Endothelial cell of umbilical vein (primary cell): ENCODE measurements around the gene RNLS. TPM values are rescaled to one million over a fixed set of nuclear protein-coding genes. Genes with fewer than 3 reads are reported as not detected.

Experiments
- BruUV-seq: library from RNA; stranded (reverse); fragments of 400-500 nt; replicated peaks from 2 replicates; lab custom pipeline; 2021; lab: Mats Ljungman, UMichigan
- CTCF ChIA-PET: fragments of 300-600, 350-600 bp; sonication (Branson Sonifier 250); formaldehyde crosslinking; loops from one replicate; lab custom pipeline; 2021; ENCODE audit warnings: antibody characterized with exemption, inconsistent platforms; lab: Charles Lee
- POLR2A ChIA-PET: fragments of 300-600, 350-600 bp; sonication (Branson Sonifier 250); formaldehyde crosslinking; loops from one replicate; lab custom pipeline; 2021; ENCODE audit warnings: antibody characterized with exemption, inconsistent platforms; lab: Charles Lee
- DNase-seq: peaks from one replicate; pipeline ENCODE4 v3.0.0-alpha.2; 2011; ENCODE audit warnings: low read depth, low spot score
- FAIRE-seq: peaks from 2 replicates; lab custom pipeline; 2011; peaks lifted over from hg19 to GRCh38; lab: Jason Lieb, UNC
- H2AFZ ChIP-seq: 2 replicates; pipeline ENCODE4 v1.6.0; 2012; ENCODE audit warnings: low read depth, low read length, control low read depth, inconsistent platforms
- H3K27ac ChIP-seq: 2 replicates; pipeline ENCODE4 v1.5.1; 2011; ENCODE audit warnings: low read depth, mild to moderate bottlenecking, control low read depth, low read length, moderate library complexity; ENCODE audit not compliant: insufficient read depth
- H3K27me3 ChIP-seq, 2 experiments: 2 replicates each; pipeline versions ENCODE4 v1.6.0 to v1.6.1; 2011; ENCODE audit warnings: low read length in 2 of 2, mixed read lengths in 1 of 2; ENCODE audit not compliant: control insufficient read depth in 2 of 2, insufficient read depth in 2 of 2
- H3K36me3 ChIP-seq, 2 experiments: 2 replicates in 1 of 2; 3 replicates in 1 of 2; pipeline ENCODE4 v1.5.1; 2011; ENCODE audit warnings: low read length in 2 of 2, mild to moderate bottlenecking in 1 of 2, moderate library complexity in 1 of 2; ENCODE audit not compliant: control insufficient read depth in 2 of 2, insufficient read depth in 2 of 2; ENCODE audit errors: extremely low read depth in 1 of 2
- H3K4me1 ChIP-seq: 3 replicates; pipeline ENCODE4 v1.5.1; 2011; ENCODE audit warnings: mild to moderate bottlenecking, low read length; ENCODE audit not compliant: control insufficient read depth, insufficient read depth; ENCODE audit errors: extremely low read depth
- H3K4me2 ChIP-seq: 2 replicates; pipeline ENCODE4 v1.6.1; 2011; ENCODE audit warnings: low read length, control low read depth, mixed read lengths; ENCODE audit not compliant: insufficient read depth
- H3K4me3 ChIP-seq, 3 experiments: fragments of 200-600 bp in 1 of 3; sonication (generic), shearing (Covaris generic) in 1 of 3; replicated peaks in 1 of 3; 2 replicates each; pipeline ENCODE4 v1.5.1; 2011 to 2016; ENCODE audit warnings: control low read depth in 3 of 3, low read length in 3 of 3, mild to moderate bottlenecking in 2 of 3, inconsistent platforms in 1 of 3, low read depth in 1 of 3, moderate library complexity in 1 of 3; ENCODE audit not compliant: insufficient read depth in 1 of 3
- H3K79me2 ChIP-seq: 2 replicates; pipeline ENCODE4 v1.6.0; 2012; ENCODE audit warnings: low read length, inconsistent platforms; ENCODE audit not compliant: control insufficient read depth, insufficient read depth
- H3K9ac ChIP-seq: replicated peaks from 2 replicates; pipeline ENCODE3; 2011; ENCODE audit warnings: low read length, control low read depth; ENCODE audit not compliant: insufficient read depth; ENCODE audit errors: extremely low read depth
- H3K9me1 ChIP-seq: replicated peaks from 3 replicates; pipeline ENCODE4 v1.6.0; 2011; ENCODE audit warnings: mild to moderate bottlenecking, low read length; ENCODE audit not compliant: control insufficient read depth, insufficient read depth; ENCODE audit errors: extremely low read depth
- H3K9me3 ChIP-seq: replicated peaks from 2 replicates; pipeline ENCODE4 v1.5.1; 2012; ENCODE audit warnings: low read length, inconsistent platforms; ENCODE audit not compliant: control insufficient read depth, insufficient read depth
- H4K20me1 ChIP-seq: replicated peaks from 2 replicates; pipeline ENCODE3; 2011; ENCODE audit warnings: mild to moderate bottlenecking, low read length; ENCODE audit not compliant: control insufficient read depth, insufficient read depth; ENCODE audit errors: extremely low read depth
- CTCF ChIP-seq, 2 donors: IDR thresholded peaks; 1 replicate in 1 of 2; 2 replicates in 1 of 2; pipeline ENCODE4 v1.5.1; 2011; ENCODE audit warnings: low read length in 2 of 2, mild to moderate bottlenecking in 2 of 2, moderate library complexity in 2 of 2, control low read depth in 1 of 2, inconsistent platforms in 1 of 2, low read depth in 1 of 2; ENCODE audit not compliant: insufficient read depth in 1 of 2; ENCODE audit errors: extremely low read depth in 1 of 2
- EZH2 ChIP-seq: IDR thresholded peaks from 2 replicates; pipeline ENCODE4 v1.6.1; 2012; ENCODE audit warnings: borderline replicate concordance, low read depth, mild to moderate bottlenecking, moderate library complexity, low read length, inconsistent platforms; ENCODE audit not compliant: severe bottlenecking
- FOS ChIP-seq: IDR thresholded peaks from 2 replicates; pipeline ENCODE4 v1.6.1; 2011; ENCODE audit warnings: mild to moderate bottlenecking, low read length, moderate library complexity, borderline replicate concordance; ENCODE audit not compliant: insufficient read depth
- GATA2 ChIP-seq: IDR thresholded peaks from 2 replicates; pipeline ENCODE4 v1.7.0; 2011; ENCODE audit warnings: low read depth, mild to moderate bottlenecking, moderate library complexity, mixed read lengths, low read length; ENCODE audit not compliant: insufficient read length, insufficient read depth
- JUN ChIP-seq: IDR thresholded peaks from 2 replicates; pipeline ENCODE4 v1.6.1; 2011; ENCODE audit warnings: borderline replicate concordance, low read depth; ENCODE audit not compliant: insufficient read length, insufficient read depth
- MAX ChIP-seq: IDR thresholded peaks from 2 replicates; pipeline ENCODE4 v1.6.1; 2011; ENCODE audit not compliant: insufficient read depth, insufficient read length
- MYC ChIP-seq: IDR thresholded peaks from one replicate; pipeline ENCODE4 v1.6.1; 2011; ENCODE audit warnings: mild to moderate bottlenecking, low read depth, low read length
- POLR2A ChIP-seq: IDR thresholded peaks from 2 replicates; pipeline ENCODE4 v1.6.1; 2012; ENCODE audit warnings: low read depth, mild to moderate bottlenecking, control low read depth, low read length
- POLR2AphosphoS5 ChIP-seq: IDR thresholded peaks from 2 replicates; pipeline ENCODE4 v1.6.1; 2012; ENCODE audit warnings: low read depth, mild to moderate bottlenecking, control low read depth, low read length, moderate library complexity; ENCODE audit not compliant: insufficient read depth
- dilution Hi-C: fragments of 300-500 bp; cut with MboI; formaldehyde crosslinking; loops from one replicate; pipeline ENCODE4 v1.15.0; 2019; ENCODE audit warnings: low sequenced_read_pairs; ENCODE audit not compliant: extremely low pct_ligation_motif_present
- intact Hi-C: fragments of 100-400 bp; cut with micrococcal nuclease; formaldehyde crosslinking; loops from one replicate; pipeline ENCODE4 v1.10.0; 2022
- polyA plus RNA-seq, 4 experiments: library from polyadenylated mRNA; depleted of rRNA in 3 of 4; stranded (reverse) in 3 of 4; unstranded in 1 of 4; fragments of >200 nt; gene quantifications; 2 replicates each; pipeline versions ENCODE4 v1.2.1 to v1.2.3, GENCODE V29; 2011 to 2012; ENCODE audit warnings: missing spikeins in 1 of 4
- total RNA-seq: library from RNA; stranded (reverse); gene quantifications from 2 replicates; pipeline ENCODE4 v1.2.3, GENCODE V29; 2021

The RNLS gene
- total and polyA plus RNA-seq, 2 donors (not counting 3 experiments of a cell fraction or from before 2014, with no cell fraction given): 2.5 to 4.6 TPM

- no peaks in the 10 kb centered on the region for H3K36me3 ChIP-seq
- CTCF ChIA-PET: no interaction called here
- H3K27ac ChIP-seq: no peak overlapping the region
- no peaks in the 10 kb centered on the region for H3K4me1 ChIP-seq
- H2AFZ ChIP-seq: no peak overlapping the region
- no peak for FAIRE-seq
- H3K27me3 ChIP-seq: no peaks in the 10 kb centered on the region
- H3K79me2 ChIP-seq: no peaks in the 10 kb centered on the region
- H3K4me2 ChIP-seq: no peak overlapping the region
- H3K9ac ChIP-seq: no peak overlapping the region
- no peaks in the 10 kb centered on the region for H3K9me1 ChIP-seq
- dilution Hi-C loops: no loop called here
- TF ChIP-seq FOS (no peak), JUN (no peak), POLR2AphosphoS5 (no peak), POLR2A (no peak), MAX (no peak), GATA2 (no peak), MYC (no peak), CTCF (IDR thresholded peaks at IDR 0.05; ENCODE audit: extremely low read depth in 1 of 2, insufficient read depth in 1 of 2, low read depth in 1 of 2, low read length in 2 of 2) (no peak), EZH2 (no peak)
- DNase-seq: no peak
- H3K9me3 ChIP-seq: no peaks in the 10 kb centered on the region
- no peaks in the 10 kb centered on the region for H4K20me1 ChIP-seq
- POLR2A ChIA-PET: no interaction called here
- no peak overlapping the region for H3K4me3 ChIP-seq
- no TSS peak for BruUV-seq
- intact Hi-C loops: no loop called here
These were observed 164.2 kb downstream of the RNLS start for GRCh38 chr10:88418871-88419270.
